HEK293 (cell line): ENCODE measurements around the gene ACOT8.

Source experiments
- YY1 ChIP-seq: fragments of 450-650 bp; formaldehyde crosslinking; IDR thresholded peaks from 2 replicates; pipeline ENCODE4 v1.5.1; 2018; ENCODE audit warnings: missing biosample characterization, missing genetic modification characterization
- ZNF274 ChIP-seq, 2 experiments: fragments of 200-500 bp in 1 of 2; fragments of 450-650 bp in 1 of 2; sonication (Bioruptor generic) in 1 of 2; formaldehyde crosslinking in 1 of 2; IDR thresholded peaks; 2 replicates each; pipeline versions ENCODE4 v1.5.1 to v1.6.1; 2014 to 2016; ENCODE audit warnings: borderline replicate concordance in 1 of 2, inconsistent platforms in 1 of 2, low read length in 1 of 2, missing biosample characterization in 1 of 2, missing genetic modification characterization in 1 of 2
- ZNF510 ChIP-seq: fragments of 450-650 bp; formaldehyde crosslinking; IDR thresholded peaks from 2 replicates; pipeline ENCODE4 v1.5.1; 2018; ENCODE audit warnings: mild to moderate bottlenecking, missing genetic modification characterization, missing biosample characterization; ENCODE audit not compliant: insufficient replicate concordance
- ZNF664 ChIP-seq: fragments of 450-650 bp; formaldehyde crosslinking; IDR thresholded peaks from 2 replicates; pipeline ENCODE4 v1.5.1; 2016; ENCODE audit warnings: missing biosample characterization, missing genetic modification characterization
- ZNF670 ChIP-seq: fragments of 450-650 bp; formaldehyde crosslinking; IDR thresholded peaks from 2 replicates; pipeline ENCODE4 v1.5.1; 2016; ENCODE audit warnings: missing biosample characterization, missing genetic modification characterization, low read depth
- TF ChIP-seq, protein P1 (sequence below): fragments of 450-650 bp; formaldehyde crosslinking; IDR thresholded peaks from 2 replicates; pipeline ENCODE4 v1.5.1; 2016; ENCODE audit warnings: missing biosample characterization, missing genetic modification characterization
- TF ChIP-seq, protein P2 (sequence below): fragments of 450-650 bp; formaldehyde crosslinking; IDR thresholded peaks from 2 replicates; pipeline ENCODE4 v1.5.1; 2016; ENCODE audit warnings: missing biosample characterization, missing genetic modification characterization
- TF ChIP-seq, protein P3 (sequence below): fragments of 450-650 bp; formaldehyde crosslinking; IDR thresholded peaks from 2 replicates; pipeline ENCODE4 v1.5.1; 2017; ENCODE audit warnings: missing biosample characterization, missing genetic modification characterization

DNA sequence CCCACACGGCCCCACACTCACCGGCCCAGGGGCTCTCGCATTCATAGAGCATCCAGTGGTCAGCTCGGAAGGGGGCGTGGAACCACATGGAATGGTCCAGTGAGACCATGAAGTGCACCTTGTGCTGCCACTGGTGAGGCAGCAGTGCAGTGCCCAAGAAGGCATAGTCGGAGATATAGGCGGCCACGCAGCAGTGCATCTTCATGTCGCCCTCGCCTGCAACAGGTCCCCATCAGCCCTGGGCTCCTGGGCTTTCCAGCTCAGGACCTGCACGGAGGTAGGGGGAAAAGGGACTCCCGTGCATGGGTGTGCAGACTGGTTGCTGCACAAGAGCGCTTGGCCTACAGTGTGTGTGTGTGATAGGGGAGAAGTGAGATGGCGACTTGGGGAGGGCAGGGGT is 13.7 kb downstream of the ACOT8 start:
- TF ChIP-seq, protein P1, sequence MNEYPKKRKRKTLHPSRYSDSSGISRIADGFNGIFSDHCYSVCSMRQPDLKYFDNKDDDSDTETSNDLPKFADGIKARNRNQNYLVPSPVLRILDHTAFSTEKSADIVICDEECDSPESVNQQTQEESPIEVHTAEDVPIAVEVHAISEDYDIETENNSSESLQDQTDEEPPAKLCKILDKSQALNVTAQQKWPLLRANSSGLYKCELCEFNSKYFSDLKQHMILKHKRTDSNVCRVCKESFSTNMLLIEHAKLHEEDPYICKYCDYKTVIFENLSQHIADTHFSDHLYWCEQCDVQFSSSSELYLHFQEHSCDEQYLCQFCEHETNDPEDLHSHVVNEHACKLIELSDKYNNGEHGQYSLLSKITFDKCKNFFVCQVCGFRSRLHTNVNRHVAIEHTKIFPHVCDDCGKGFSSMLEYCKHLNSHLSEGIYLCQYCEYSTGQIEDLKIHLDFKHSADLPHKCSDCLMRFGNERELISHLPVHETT (tag by site-specific recombination): no peak
- TF ChIP-seq, protein P2, sequence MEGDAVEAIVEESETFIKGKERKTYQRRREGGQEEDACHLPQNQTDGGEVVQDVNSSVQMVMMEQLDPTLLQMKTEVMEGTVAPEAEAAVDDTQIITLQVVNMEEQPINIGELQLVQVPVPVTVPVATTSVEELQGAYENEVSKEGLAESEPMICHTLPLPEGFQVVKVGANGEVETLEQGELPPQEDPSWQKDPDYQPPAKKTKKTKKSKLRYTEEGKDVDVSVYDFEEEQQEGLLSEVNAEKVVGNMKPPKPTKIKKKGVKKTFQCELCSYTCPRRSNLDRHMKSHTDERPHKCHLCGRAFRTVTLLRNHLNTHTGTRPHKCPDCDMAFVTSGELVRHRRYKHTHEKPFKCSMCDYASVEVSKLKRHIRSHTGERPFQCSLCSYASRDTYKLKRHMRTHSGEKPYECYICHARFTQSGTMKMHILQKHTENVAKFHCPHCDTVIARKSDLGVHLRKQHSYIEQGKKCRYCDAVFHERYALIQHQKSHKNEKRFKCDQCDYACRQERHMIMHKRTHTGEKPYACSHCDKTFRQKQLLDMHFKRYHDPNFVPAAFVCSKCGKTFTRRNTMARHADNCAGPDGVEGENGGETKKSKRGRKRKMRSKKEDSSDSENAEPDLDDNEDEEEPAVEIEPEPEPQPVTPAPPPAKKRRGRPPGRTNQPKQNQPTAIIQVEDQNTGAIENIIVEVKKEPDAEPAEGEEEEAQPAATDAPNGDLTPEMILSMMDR: no peak
- TF ChIP-seq, protein P3, sequence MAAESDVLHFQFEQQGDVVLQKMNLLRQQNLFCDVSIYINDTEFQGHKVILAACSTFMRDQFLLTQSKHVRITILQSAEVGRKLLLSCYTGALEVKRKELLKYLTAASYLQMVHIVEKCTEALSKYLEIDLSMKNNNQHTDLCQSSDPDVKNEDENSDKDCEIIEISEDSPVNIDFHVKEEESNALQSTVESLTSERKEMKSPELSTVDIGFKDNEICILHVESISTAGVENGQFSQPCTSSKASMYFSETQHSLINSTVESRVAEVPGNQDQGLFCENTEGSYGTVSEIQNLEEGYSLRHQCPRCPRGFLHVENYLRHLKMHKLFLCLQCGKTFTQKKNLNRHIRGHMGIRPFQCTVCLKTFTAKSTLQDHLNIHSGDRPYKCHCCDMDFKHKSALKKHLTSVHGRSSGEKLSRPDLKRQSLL (tag by site-specific recombination): no peak
- TF ChIP-seq ZNF510 (tag by site-specific recombination) (no peak), ZNF274 (IDR thresholded peaks at IDR 0.05; ENCODE audit: low read length) (no peak), ZNF274 (tag by site-specific recombination; IDR thresholded peaks at IDR 0.05; ENCODE audit: borderline replicate concordance) (no peak), ZNF670 (tag by site-specific recombination) (no peak), ZNF664 (tag by site-specific recombination) (no peak), YY1 (tag by site-specific recombination) (no peak)
